Breast epithelium (tissue), 3 donors: ENCODE data around the gene PRH1.

Source experiments
- CTCF ChIP-seq, 3 donors: fragments of 450-650 bp; IDR thresholded peaks; one replicate each; pipeline ENCODE4 v1.5.1; 2016 to 2017; ENCODE audit warnings: antibody characterized with exemption in 3 of 3, mild to moderate bottlenecking in 3 of 3, moderate library complexity in 3 of 3
- POLR2AphosphoS5 ChIP-seq, 3 donors: sonication (generic); formaldehyde crosslinking; IDR thresholded peaks; one replicate each; pipeline ENCODE4 v1.6.1; 2017; ENCODE audit warnings: antibody characterized with exemption in 3 of 3

- TF ChIP-seq POLR2AphosphoS5 (IDR thresholded peaks at IDR 0.05) (no peak), CTCF (IDR thresholded peaks at IDR 0.05) (no peak)
Observed at GRCh38 chr12:10873378-10873777, 10.7 kb downstream of the PRH1 start.
